Osteocyte (in vitro differentiated cells): ENCODE results near the gene FAM217A. TPM values are rescaled to one million over a fixed set of nuclear protein-coding genes. Genes with fewer than 3 reads are reported as not detected.

Source experiments
- DNase-seq: peaks from one replicate; pipeline ENCODE4 v3.0.0; 2021; ENCODE audit warnings: mixed read lengths; ENCODE audit not compliant: unreplicated experiment; ENCODE audit errors: extremely low spot score
- H3K27ac Mint-ChIP-seq: one replicate; pipeline ENCODE4 v1.8.0; 2021; ENCODE audit warnings: mild to moderate bottlenecking, mixed read lengths; ENCODE audit not compliant: unreplicated experiment
- H3K27me3 Mint-ChIP-seq: one replicate; pipeline ENCODE4 v1.8.0; 2021; ENCODE audit warnings: mixed read lengths; ENCODE audit not compliant: unreplicated experiment
- H3K36me3 Mint-ChIP-seq: one replicate; pipeline ENCODE4 v1.8.0; 2021; ENCODE audit warnings: mixed read lengths; ENCODE audit not compliant: unreplicated experiment
- H3K4me1 Mint-ChIP-seq: one replicate; pipeline ENCODE4 v1.8.0; 2021; ENCODE audit warnings: mixed read lengths; ENCODE audit not compliant: unreplicated experiment
- H3K4me3 Mint-ChIP-seq: one replicate; pipeline ENCODE4 v1.8.0; 2021; ENCODE audit warnings: mild to moderate bottlenecking, moderate library complexity, mixed read lengths; ENCODE audit not compliant: unreplicated experiment
- H3K9me3 Mint-ChIP-seq: one replicate; pipeline ENCODE4 v1.8.0; 2021; ENCODE audit warnings: mixed read lengths; ENCODE audit not compliant: unreplicated experiment
- total RNA-seq: library from RNA; stranded (reverse); gene quantifications from 2 replicates; pipeline ENCODE4 v1.2.1, GENCODE V29; 2021
- TF ChIP-seq, protein P1 (sequence below): fragments of 200-600 bp; sonication (generic); IDR thresholded peaks from 2 replicates; pipeline ENCODE4 v1.5.0; 2021; ENCODE audit warnings: antibody characterized with exemption, mild to moderate bottlenecking, moderate library complexity

Gene FAM217A
- total RNA-seq, 1 donor from 2014 or later, result not detected

DNA sequence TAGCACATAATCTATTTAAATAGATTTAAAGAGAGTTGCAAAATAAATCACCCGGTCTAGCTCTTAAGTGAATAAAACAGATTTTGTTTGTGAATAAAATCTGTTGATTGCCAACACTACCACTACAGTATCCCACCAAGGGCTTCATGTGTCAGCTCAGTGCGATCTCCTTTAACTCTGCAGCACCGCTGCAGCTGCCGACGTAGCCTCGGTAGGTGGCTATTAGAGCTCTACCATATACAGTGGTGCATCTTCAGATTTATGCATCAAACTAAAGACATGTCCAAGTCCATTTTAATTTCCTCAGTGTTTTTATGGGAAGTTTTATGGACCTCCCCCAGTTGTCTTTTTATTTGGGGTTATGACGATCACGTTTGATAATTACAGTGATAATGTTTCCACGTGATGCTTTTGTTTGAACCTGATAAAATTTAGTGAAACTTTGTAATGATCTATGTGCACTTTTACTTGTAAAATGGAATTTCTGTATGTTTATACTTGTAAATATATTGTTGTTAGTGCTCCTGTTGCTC, 29.7 kb upstream of the FAM217A start:
- Mint-ChIP-seq H3K4me1 (peaks cover 20% of the 10 kb centered on the region), H3K9me3 (peaks cover 14% of the 10 kb centered on the region), H3K27ac (no peak overlapping the region), H3K36me3 (peaks cover 12% of the 10 kb centered on the region), H3K4me3 (no peak overlapping the region), H3K27me3 (peaks cover 16% of the 10 kb centered on the region)
- no peak for DNase-seq
- TF ChIP-seq, protein P1, sequence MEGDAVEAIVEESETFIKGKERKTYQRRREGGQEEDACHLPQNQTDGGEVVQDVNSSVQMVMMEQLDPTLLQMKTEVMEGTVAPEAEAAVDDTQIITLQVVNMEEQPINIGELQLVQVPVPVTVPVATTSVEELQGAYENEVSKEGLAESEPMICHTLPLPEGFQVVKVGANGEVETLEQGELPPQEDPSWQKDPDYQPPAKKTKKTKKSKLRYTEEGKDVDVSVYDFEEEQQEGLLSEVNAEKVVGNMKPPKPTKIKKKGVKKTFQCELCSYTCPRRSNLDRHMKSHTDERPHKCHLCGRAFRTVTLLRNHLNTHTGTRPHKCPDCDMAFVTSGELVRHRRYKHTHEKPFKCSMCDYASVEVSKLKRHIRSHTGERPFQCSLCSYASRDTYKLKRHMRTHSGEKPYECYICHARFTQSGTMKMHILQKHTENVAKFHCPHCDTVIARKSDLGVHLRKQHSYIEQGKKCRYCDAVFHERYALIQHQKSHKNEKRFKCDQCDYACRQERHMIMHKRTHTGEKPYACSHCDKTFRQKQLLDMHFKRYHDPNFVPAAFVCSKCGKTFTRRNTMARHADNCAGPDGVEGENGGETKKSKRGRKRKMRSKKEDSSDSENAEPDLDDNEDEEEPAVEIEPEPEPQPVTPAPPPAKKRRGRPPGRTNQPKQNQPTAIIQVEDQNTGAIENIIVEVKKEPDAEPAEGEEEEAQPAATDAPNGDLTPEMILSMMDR, result no peak

DNA sequence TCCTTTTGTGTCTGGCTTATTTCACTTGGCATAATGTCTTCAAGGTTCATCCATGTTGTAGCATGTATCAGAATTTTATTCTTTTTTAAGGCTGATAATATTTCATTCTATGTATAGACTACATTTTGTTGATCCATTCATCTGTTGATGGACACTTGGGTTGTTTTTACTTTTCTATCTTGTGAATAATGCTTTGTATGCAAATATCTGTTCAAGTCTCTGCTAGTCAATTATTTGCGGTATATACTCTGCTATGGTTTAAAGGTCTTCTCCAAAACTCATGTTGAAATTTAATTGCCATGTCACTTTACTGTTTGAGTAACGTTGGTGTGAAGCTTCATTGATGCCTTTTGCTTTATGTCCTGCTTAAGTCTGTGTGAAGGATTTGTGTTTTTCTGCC, 28.9 kb upstream of the FAM217A start:
- H3K27ac Mint-ChIP-seq, result no peak overlapping the region
- H3K4me1 Mint-ChIP-seq, result peaks cover 20% of the 10 kb centered on the region
- TF ChIP-seq, protein P1, result no peak
- peaks cover 8% of the 10 kb centered on the region for H3K36me3 Mint-ChIP-seq
- no peak for DNase-seq
- H3K9me3 Mint-ChIP-seq, result peaks cover 8% of the 10 kb centered on the region
- no peak overlapping the region for H3K4me3 Mint-ChIP-seq
- H3K27me3 Mint-ChIP-seq, result peaks cover 16% of the 10 kb centered on the region

DNA sequence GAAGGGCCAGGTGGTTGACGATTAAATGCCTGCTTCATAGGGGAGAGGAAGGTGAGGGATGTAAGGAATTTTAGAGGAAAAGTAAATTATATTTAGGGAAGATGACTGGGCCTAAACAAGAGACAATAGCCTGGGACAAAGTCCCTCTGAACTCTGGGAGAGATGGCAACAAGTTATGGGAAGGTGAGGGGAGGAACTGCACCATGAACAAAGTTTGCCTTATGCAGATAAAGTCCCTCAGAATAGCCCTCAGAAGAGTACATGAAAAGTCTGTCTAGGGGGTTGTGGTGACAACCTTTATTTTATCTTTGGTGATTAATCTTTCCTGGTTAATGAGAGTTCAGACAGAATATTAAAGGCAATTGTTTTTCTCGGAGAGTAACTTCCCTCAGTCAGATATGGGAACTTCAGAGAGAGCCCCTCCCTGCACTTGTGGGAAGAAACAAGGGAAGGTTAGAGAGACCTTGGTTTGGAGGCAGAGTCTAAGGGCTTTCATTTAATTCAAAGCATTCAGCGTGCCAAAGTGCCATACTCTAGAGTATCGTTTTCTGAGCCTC, 27.1 kb upstream of the FAM217A start:
- TF ChIP-seq, protein P1, result no peak
- no peak for DNase-seq
- Mint-ChIP-seq H3K36me3 (no peaks in the 10 kb centered on the region), H3K27ac (no peak overlapping the region), H3K4me1 (peaks cover 20% of the 10 kb centered on the region), H3K4me3 (no peak overlapping the region), H3K27me3 (peaks cover 11% of the 10 kb centered on the region), H3K9me3 (no peaks in the 10 kb centered on the region)

DNA sequence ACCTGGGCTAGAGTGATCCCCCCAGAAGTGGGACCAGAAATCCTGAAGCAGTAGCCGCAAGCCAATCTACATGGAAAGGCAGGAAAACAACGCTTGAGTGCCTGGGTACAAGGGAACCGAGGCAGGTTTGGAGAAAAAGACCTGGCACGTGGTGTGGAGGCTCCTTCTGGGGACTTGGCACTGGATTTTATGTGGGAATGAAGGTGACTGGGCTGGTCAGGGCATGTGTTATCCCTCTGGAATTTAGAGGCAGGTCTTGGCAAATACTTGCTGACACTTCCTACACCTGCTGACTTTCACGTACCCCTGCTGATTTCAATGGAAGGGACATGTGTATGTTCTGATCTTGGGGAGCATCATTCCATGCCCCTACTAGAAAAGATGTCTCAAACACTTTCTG, 25.0 kb upstream of the FAM217A start:
- TF ChIP-seq, protein P1, result no peak
- Mint-ChIP-seq H3K27ac (no peak overlapping the region), H3K27me3 (peaks cover 11% of the 10 kb centered on the region), H3K36me3 (no peaks in the 10 kb centered on the region), H3K9me3 (no peaks in the 10 kb centered on the region), H3K4me1 (peaks cover 9% of the 10 kb centered on the region), H3K4me3 (no peak overlapping the region)
- no peak for DNase-seq

DNA sequence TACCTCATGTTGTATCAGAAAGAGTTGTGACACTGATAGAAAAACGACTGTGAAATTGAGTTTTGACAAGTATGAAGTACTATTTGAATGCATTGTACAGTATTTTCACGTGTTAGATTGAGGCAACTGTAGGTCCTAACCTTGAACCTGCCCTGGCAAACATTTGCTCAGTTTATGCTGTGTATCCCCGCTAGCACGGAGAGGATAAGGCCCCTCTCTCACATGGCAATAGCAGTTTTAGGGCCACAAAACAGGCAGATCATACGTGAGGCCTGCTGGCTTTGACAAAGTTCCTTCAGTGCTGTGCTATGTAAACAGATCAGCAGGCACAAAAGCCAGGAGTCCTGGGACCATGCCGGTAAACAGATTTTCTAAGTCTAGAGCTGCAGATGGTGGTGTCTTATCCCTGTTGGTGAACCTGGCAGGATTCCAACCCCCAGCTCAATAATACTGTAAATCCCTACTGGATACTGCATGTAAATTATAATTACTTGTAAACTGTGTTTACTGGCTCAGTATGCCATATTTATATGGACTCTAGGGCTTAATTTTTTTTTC, 23.8 kb upstream of the FAM217A start:
- H3K4me1 Mint-ChIP-seq, result peaks cover 2% of the 10 kb centered on the region
- no peaks in the 10 kb centered on the region for H3K9me3 Mint-ChIP-seq
- H3K4me3 Mint-ChIP-seq, result no peak overlapping the region
- H3K27me3 Mint-ChIP-seq, result peaks cover 6% of the 10 kb centered on the region
- DNase-seq, result no peak
- H3K27ac Mint-ChIP-seq, result no peak overlapping the region
- no peaks in the 10 kb centered on the region for H3K36me3 Mint-ChIP-seq
- TF ChIP-seq, protein P1, result no peak
